SKM-1 (cell line): ENCODE data around the gene SUGCT.
"Not testable (repeated sequence)": the region's sequence is repeated elsewhere in the genome, so short reads cannot be mapped to it uniquely, and the experiment has no call there.

Experiments
- DNase-seq: peaks from one replicate; lab custom pipeline; 2025; ENCODE audit not compliant: unreplicated experiment; lab: John Stamatoyannopoulos, UW

The SUGCT gene

GRCh38 chr7:40604601-40605438 lies 470.0 kb downstream of the SUGCT start:
- DNase-seq, result no peak

- no peak for DNase-seq
Measured at GRCh38 chr7:40608321-40609075, 473.7 kb downstream of the SUGCT start.

DNA sequence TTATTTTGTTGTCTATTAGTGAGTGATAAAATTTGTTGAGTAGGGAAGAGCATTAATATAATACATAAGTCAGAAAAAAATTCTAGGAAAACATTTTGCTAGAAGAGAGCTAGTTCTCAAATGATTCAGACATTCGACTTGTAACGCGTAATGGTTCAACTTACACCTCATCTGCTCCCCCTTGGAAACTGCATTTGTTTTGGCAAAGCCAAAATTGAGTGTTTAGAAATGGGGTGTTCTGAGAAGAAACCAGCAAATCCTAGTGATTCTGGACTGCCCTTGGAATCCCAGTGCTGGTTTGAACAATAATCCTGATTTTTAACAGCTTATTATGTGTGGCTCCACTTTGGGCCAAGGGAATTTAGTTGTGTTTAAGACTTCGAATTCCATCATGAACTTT lies 475.7 kb downstream of the SUGCT start:
- DNase-seq, result no peak

DNA sequence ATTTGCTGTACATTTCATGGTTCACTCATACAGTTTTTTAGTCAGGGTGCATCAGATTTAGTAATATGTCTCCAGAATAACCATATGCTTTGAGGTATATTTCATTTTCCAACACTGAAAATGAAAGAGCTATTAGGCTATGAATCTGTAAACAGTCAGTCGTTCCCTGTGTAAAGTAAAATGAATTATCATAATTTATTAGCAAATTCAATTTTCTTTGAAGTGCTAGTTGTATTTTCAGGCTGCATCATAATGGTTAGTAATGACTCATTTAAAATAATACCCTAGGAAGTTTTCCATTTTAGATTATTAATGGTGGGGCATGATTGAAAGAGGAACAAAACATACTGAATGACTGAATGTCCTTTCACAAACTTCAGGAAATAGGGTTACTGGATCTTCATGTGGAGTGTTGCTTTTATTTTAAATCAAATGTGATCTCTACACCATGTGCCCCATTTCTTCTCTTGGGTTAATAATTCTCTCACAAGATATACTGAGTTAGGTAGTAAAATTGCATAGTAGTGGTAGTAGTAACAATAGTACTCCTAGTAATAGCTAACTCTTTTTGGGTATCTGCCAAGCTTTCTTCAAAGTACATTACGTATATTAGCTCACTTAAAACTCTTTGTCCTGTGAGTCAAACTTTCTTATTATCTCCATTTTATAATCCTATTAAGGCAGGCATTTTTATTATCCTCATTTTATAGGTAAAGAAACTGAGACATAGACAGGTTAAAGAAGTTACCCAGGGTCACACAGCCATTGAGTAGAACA lies 476.5 kb downstream of the SUGCT start:
- DNase-seq, result no peak

DNA sequence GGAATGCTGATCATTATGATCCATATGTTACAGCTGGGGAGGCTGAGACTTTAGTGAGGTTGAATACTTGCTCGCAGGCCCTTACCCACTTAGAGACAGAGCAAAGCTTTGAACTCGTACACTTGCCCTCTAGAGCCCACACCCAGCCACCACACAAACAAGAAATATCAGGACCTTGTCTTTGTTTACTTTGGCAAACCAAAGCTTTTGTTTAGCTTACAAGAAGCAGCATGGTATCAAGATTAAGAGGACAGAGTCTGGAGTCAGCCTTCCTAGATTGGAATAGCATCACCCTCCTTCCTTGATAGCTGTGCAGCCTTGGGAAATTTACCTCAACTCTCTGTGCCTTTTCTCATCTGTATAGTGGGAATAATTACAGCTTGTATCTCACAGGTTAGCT lies 477.5 kb downstream of the SUGCT start:
- no peak for DNase-seq

DNA sequence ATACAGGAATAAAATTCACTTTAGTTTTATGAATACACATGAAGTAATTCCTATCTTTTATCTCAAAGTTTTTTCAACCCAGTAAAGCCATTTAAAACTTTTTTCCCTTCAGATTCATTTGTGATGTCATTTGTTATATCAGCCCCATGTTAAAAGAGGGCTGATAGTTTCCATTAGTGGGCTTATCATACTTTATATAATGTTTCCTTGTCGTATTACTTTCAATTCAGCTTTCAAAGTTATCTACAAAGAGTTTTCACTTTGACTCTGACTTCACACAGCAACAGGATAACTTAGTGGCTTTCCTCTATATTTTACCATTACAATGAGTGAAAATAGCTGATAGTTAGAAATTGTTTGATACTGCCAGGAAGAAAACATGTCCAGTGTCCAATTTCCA lies 484.8 kb downstream of the SUGCT start:
- DNase-seq, result no peak

- DNase-seq, result no peak
Measured at GRCh38 chr7:40621592-40621998, 486.8 kb downstream of the SUGCT start.

- DNase-seq, result no peak
Measured at GRCh38 chr7:40622941-40623501, 488.2 kb downstream of the SUGCT start.

- DNase-seq, result no peak
Measured at GRCh38 chr7:40623863-40624262, 489.1 kb downstream of the SUGCT start.

DNA sequence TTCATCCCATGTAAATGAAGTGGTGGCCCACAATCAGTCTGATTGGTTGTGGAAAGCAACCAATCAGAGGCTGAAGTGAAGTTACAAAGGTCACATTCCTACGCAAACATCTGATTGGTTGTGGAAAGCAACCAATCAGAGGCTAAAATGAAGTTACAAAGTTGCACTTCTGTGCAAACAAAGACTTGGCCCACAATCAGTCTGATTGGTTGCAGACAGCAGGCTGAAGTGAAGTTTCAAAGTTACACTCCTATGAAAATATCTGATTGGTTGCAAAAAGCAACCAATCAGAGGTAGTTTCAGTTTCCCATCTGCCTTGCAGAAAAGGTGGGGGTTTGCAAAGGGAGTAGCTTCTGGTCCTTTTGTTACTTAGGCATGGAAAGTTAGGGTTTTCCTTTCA lies 492.6 kb downstream of the SUGCT start:
- DNase-seq, result not testable (repeated sequence)

GRCh38 chr7:40629891-40630290 lies 495.1 kb downstream of the SUGCT start:
- DNase-seq, result no peak

DNA sequence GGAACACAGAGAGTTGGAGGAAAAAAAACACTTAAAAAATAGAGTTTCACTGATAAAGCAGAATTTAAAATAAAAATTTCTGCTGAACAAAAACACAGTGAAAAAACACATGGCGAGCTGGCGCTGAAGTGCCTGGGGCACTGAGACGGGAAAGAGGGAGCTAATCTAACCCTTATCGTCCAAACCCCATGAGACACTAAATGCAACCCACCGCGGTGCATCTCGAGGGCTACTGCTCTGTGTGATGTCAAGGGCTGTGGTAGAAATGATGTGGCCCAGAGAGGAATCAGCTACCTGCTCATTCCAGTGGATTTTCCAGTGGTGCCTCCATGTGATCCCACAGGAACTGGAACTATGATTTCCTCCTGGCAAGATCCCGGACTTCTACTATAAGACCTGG lies 499.3 kb downstream of the SUGCT start:
- no peak for DNase-seq

DNA sequence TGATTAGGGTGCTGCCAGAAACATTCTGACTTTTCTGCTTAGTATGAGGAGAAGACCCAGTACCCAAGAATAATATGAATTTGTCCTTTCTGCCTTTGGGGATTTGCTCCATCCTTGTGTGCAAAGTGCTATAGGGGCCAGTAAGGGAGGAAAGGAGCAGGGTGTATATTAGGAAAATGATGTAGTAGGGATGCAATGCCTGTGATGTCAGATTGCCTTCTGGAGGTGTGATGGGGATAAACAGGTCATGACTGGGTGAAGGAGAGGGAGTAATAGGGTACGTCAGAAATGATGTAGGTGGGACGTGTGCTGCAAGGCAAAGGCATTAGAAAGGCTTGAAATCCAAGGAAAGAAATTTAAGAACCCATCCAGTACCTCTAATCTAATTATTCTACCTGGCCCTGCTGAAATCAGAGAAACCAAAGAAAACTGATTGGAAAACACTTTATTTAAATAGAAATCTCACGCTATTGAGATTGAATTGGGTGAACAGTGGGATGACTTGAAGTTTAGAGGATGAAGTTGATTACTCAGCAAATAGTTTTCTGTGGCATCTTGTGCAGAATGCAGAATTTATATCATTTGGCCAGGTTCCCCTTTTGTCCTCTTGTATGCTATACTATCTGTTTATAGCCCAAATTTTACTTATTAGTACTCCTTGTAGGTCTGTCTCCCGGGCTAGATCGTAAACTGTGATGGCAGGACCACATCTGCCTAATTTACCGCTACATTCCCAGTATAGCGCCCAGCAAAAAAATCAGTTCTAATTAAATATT lies 503.9 kb downstream of the SUGCT start:
- DNase-seq, result no peak

DNA sequence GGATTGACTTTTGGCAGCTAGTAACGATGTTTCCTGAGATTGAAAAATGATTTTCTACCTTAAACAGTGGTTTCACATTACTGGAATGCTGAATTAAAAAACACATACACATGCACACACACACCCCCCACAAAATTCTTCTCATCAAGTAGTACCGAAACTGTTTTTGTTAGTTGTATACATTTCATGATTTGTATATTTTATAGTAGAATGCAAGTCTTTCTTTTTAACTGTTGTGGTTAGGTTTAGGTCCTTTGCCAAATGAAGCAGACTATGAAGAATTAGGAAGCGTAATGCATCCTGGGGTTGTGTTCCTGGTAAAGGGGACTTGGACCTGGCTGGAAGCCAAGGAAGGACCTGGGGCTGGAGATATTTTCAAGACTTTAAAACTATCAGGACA lies 505.8 kb downstream of the SUGCT start:
- DNase-seq, result no peak

GRCh38 chr7:40641701-40642100 lies 506.9 kb downstream of the SUGCT start:
- no peak for DNase-seq

GRCh38 chr7:40643664-40644063 lies 508.9 kb downstream of the SUGCT start:
- no peak for DNase-seq

- DNase-seq, result no peak
Measured at GRCh38 chr7:40644454-40645188, 509.8 kb downstream of the SUGCT start.

- no peak for DNase-seq
Measured at GRCh38 chr7:40645197-40645596, 510.4 kb downstream of the SUGCT start.

DNA sequence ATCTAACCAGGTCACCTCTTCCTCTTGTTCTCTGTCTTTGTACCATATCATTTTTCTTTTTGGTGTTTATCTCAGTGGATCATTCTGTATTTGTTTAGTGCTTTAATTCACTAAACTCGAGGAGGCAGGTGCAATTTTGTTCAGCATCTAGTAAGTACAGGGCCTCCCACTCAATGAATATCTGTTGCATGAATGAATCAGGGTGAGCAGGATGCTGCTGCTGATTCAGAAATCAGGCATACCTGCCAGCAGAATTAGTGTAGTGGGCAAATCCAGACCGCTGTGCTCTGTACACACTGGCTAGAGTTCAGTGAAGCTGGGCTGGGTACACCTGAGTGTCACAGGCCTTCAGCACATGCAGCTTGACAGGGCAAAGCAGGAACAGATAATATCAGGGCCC lies 511.9 kb downstream of the SUGCT start:
- no peak for DNase-seq

DNA sequence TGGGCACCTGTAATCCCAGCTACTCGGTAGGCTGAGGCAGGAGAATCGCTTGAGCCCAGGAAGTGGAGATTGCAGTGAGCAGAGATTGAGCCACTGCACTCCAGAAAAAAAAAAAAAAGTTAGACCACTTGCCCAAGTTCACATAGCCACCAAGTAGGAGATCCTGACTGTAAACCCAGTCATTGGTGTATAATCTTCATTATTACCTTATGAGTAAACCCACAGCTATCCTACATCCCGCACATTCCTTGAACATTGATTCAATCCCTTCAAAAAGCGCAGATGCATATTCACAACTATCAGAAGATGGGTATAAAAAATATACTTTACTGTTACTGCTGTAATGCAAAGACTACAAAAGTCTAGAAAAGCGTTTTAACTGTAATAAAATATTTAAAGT lies 512.9 kb downstream of the SUGCT start:
- DNase-seq, result no peak
